NB4 (cell line): Measurements from ENCODE around the gene MYO1G.

Source experiments
- MAX ChIP-seq: IDR thresholded peaks from 2 replicates; pipeline ENCODE4 v1.6.1; 2011; ENCODE audit warnings: low read depth, low read length
- POLR2A ChIP-seq: IDR thresholded peaks from 2 replicates; pipeline ENCODE4 v1.6.1; 2011; ENCODE audit warnings: mild to moderate bottlenecking; ENCODE audit not compliant: insufficient read length; ENCODE audit errors: extremely low read depth
- TF ChIP-seq, protein P1 (sequence below): IDR thresholded peaks from one replicate; pipeline ENCODE4 v1.5.1; 2012; ENCODE audit warnings: low read depth, low read length

DNA sequence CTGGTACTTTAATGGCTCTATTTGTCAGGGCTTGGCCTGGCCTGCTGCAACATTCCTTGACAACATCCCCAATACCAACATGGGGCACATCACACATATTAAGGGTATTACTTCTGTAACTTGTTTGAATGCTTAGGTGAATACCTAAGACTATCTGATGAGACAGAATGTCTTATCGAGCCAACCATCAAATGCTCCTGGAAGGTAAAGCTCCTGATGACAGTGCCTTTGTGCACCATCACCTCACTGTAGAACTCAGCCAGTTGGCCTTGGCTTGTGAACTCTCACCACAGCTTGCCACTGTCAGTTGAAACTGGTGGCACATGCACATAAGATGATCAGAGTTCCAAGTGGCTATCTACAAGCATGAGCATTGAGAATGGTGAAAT lies 3.7 kb upstream of the MYO1G start:
- TF ChIP-seq, protein P1, sequence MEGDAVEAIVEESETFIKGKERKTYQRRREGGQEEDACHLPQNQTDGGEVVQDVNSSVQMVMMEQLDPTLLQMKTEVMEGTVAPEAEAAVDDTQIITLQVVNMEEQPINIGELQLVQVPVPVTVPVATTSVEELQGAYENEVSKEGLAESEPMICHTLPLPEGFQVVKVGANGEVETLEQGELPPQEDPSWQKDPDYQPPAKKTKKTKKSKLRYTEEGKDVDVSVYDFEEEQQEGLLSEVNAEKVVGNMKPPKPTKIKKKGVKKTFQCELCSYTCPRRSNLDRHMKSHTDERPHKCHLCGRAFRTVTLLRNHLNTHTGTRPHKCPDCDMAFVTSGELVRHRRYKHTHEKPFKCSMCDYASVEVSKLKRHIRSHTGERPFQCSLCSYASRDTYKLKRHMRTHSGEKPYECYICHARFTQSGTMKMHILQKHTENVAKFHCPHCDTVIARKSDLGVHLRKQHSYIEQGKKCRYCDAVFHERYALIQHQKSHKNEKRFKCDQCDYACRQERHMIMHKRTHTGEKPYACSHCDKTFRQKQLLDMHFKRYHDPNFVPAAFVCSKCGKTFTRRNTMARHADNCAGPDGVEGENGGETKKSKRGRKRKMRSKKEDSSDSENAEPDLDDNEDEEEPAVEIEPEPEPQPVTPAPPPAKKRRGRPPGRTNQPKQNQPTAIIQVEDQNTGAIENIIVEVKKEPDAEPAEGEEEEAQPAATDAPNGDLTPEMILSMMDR = no peak
- TF ChIP-seq MAX = 0 out of 2 replicates have a peak, but pooled peaks have one; percentile 30
- TF ChIP-seq POLR2A = peak; percentile 13
